HCT116 (cell line): ENCODE measurements around the gene ARAP1. TPM values are rescaled to one million over a fixed set of nuclear protein-coding genes. Genes with fewer than 3 reads are reported as not detected.

Source experiments
- ATAC-seq: fragments of 200-7000 bp; cut with Tn5 transposase; 2 replicates; pipeline ENCODE4 v1.9.1; 2020; ENCODE audit warnings: mild to moderate bottlenecking, moderate library complexity
- BruUV-seq: library from RNA; stranded (reverse); fragments of 400-500 nt; replicated peaks from 2 replicates; lab custom pipeline; 2021; lab: Mats Ljungman, UMichigan
- CTCF ChIA-PET: fragments of 300-600 bp; sonication (Branson Sonifier 250); formaldehyde crosslinking; loops from one replicate; lab custom pipeline; 2021; ENCODE audit warnings: antibody characterized with exemption; lab: Charles Lee
- POLR2A ChIA-PET: fragments of 300-600, 350-600 bp; sonication (Branson Sonifier 250); formaldehyde crosslinking; loops from one replicate; lab custom pipeline; 2021; ENCODE audit warnings: antibody characterized with exemption; lab: Charles Lee
- RAD21 ChIA-PET, 2 experiments: fragments of 300-600 bp; sonication (Branson Sonifier 250); formaldehyde crosslinking; loops; one replicate each; lab custom pipeline; 2023; ENCODE audit warnings: low total read pairs in 2 of 2; ENCODE audit not compliant: uncharacterized antibody in 2 of 2, unreplicated experiment in 2 of 2, low non-redundant PET in 1 of 2; lab: Charles Lee
- DNase-seq: peaks from one replicate; pipeline ENCODE4 v3.0.0-alpha.2; 2010; ENCODE audit warnings: low read depth, low spot score
- H2AFZ ChIP-seq: fragments of 200-600 bp; shearing (Covaris generic), sonication (generic); 2 replicates; pipeline ENCODE4 v1.6.1; 2017; ENCODE audit warnings: low read depth, mixed run types, mixed read lengths, antibody characterized with exemption, low read length; ENCODE audit not compliant: poor library complexity, severe bottlenecking
- H3K27ac ChIP-seq: 2 replicates; pipeline ENCODE4 v1.5.1; 2012; ENCODE audit warnings: low read depth, low read length
- H3K27me3 ChIP-seq: fragments of 200-600 bp; sonication (generic); 2 replicates; pipeline ENCODE4 v1.6.1; 2016; ENCODE audit warnings: mixed run types, low read length, mixed read lengths; ENCODE audit not compliant: insufficient read depth
- H3K36me3 ChIP-seq, 2 experiments: fragments of 200-500 bp in 1 of 2; fragments of 200-600 bp in 1 of 2; sonication (Bioruptor generic) in 1 of 2; sonication (generic) in 1 of 2; 2 replicates each; pipeline versions ENCODE4 v1.5.1 to v1.6.1; 2014 to 2016; ENCODE audit warnings: low read length in 2 of 2, inconsistent platforms in 1 of 2, mixed read lengths in 1 of 2, mixed run types in 1 of 2; ENCODE audit not compliant: insufficient read depth in 2 of 2, control insufficient read depth in 1 of 2
- H3K4me1 ChIP-seq, 2 experiments: fragments of 200-600 bp in 1 of 2; sonication (generic) in 1 of 2; 2 replicates each; pipeline versions ENCODE4 v1.5.1 to v1.6.1; 2012 to 2017; ENCODE audit warnings: low read length in 2 of 2, inconsistent platforms in 1 of 2, mild to moderate bottlenecking in 1 of 2, mixed read lengths in 1 of 2, mixed run types in 1 of 2, moderate library complexity in 1 of 2; ENCODE audit not compliant: insufficient read depth in 2 of 2, control insufficient read depth in 1 of 2
- H3K4me2 ChIP-seq: fragments of 200-600 bp; sonication (generic); 2 replicates; pipeline ENCODE4 v1.6.1; 2017; ENCODE audit warnings: mixed run types, low read length, mixed read lengths
- H3K4me3 ChIP-seq, 2 experiments: fragments of 200-600 bp in 1 of 2; sonication (generic) in 1 of 2; replicated peaks in 1 of 2; 2 replicates each; pipeline ENCODE4 v1.5.1; 2011 to 2016; ENCODE audit warnings: low read length in 2 of 2, control low read depth in 1 of 2, low read depth in 1 of 2, mild to moderate bottlenecking in 1 of 2, mixed read lengths in 1 of 2, mixed run types in 1 of 2
- H3K79me2 ChIP-seq: fragments of 200-600 bp; sonication (generic); 2 replicates; pipeline ENCODE4 v1.6.1; 2017; ENCODE audit warnings: mild to moderate bottlenecking, mixed run types, low read length, moderate library complexity, mixed read lengths; ENCODE audit not compliant: insufficient read depth
- H3K9ac ChIP-seq: fragments of 200-600 bp; sonication (generic); 2 replicates; pipeline ENCODE4 v1.6.1; 2016; ENCODE audit warnings: low read length, mixed read lengths
- H3K9me2 ChIP-seq: fragments of 200-600 bp; sonication (generic), shearing (Covaris generic); 2 replicates; pipeline ENCODE4 v1.6.1; 2017; ENCODE audit warnings: mixed run types, mild to moderate bottlenecking, moderate library complexity; ENCODE audit not compliant: insufficient read depth
- H3K9me3 ChIP-seq, 2 experiments: fragments of 200-500 bp in 1 of 2; fragments of 200-600 bp in 1 of 2; sonication (Bioruptor generic) in 1 of 2; sonication (generic) in 1 of 2; 2 replicates each; pipeline ENCODE4 v1.6.1; 2014 to 2017; ENCODE audit warnings: low read length in 2 of 2, mixed read lengths in 2 of 2, inconsistent platforms in 1 of 2, low read depth in 1 of 2, mild to moderate bottlenecking in 1 of 2, mixed run types in 1 of 2, moderate library complexity in 1 of 2; ENCODE audit not compliant: control insufficient read depth in 1 of 2, insufficient read depth in 1 of 2
- H4K20me1 ChIP-seq: fragments of 200-600 bp; sonication (generic), shearing (Covaris generic); 2 replicates; pipeline ENCODE4 v1.6.1; 2017; ENCODE audit warnings: mixed run types, mild to moderate bottlenecking, moderate library complexity; ENCODE audit not compliant: insufficient read depth
- CEBPB ChIP-seq: IDR thresholded peaks from 2 replicates; pipeline ENCODE4 v1.6.1; 2012; ENCODE audit warnings: low read depth
- CTCF ChIP-seq, 3 experiments: fragments of 200-600 bp in 1 of 3; sonication (generic) in 1 of 3; IDR thresholded peaks in 2 of 3; conservative IDR thresholded peaks in 1 of 3; 2 replicates each; pipeline ENCODE4 v1.5.1; 2012 to 2017; ENCODE audit warnings: low read depth in 2 of 3, low read length in 2 of 3, antibody characterized with exemption in 1 of 3, borderline replicate concordance in 1 of 3, control low read depth in 1 of 3, mild to moderate bottlenecking in 1 of 3, mixed read lengths in 1 of 3, mixed run types in 1 of 3, moderate library complexity in 1 of 3; ENCODE audit not compliant: insufficient read depth in 1 of 3
- ELF1 ChIP-seq: IDR thresholded peaks from 2 replicates; pipeline ENCODE4 v1.6.1; 2012; ENCODE audit warnings: low read depth, borderline replicate concordance
- EZH2 ChIP-seq: fragments of 200-600 bp; sonication (generic); IDR thresholded peaks from 2 replicates; pipeline ENCODE4 v1.6.1; 2017; ENCODE audit warnings: antibody characterized with exemption, mixed run types
- EZH2phosphoT487 ChIP-seq: fragments of 200-600 bp; IDR thresholded peaks from 2 replicates; pipeline ENCODE4 v1.6.1; 2018; ENCODE audit warnings: antibody characterized with exemption, borderline replicate concordance
- FOSL1 ChIP-seq: IDR thresholded peaks from 2 replicates; pipeline ENCODE4 v1.6.1; 2012; ENCODE audit warnings: low read depth
- JUND ChIP-seq: IDR thresholded peaks from 2 replicates; pipeline ENCODE4 v1.6.1; 2012
- MAX ChIP-seq: IDR thresholded peaks from 2 replicates; pipeline ENCODE4 v1.6.1; 2012
- POLR2A ChIP-seq: IDR thresholded peaks from 2 replicates; pipeline ENCODE4 v1.7.0; 2011; ENCODE audit warnings: borderline replicate concordance; ENCODE audit not compliant: insufficient read depth, insufficient read length; ENCODE audit errors: extremely low read depth
- RAD21 ChIP-seq: IDR thresholded peaks from 2 replicates; pipeline ENCODE4 v1.6.1; 2012; ENCODE audit warnings: low read depth, mild to moderate bottlenecking
- SRF ChIP-seq: IDR thresholded peaks from 2 replicates; pipeline ENCODE4 v1.6.1; 2012; ENCODE audit warnings: low read depth
- TCF7L2 ChIP-seq: IDR thresholded peaks from 2 replicates; pipeline ENCODE4 v1.7.0; 2011; ENCODE audit warnings: borderline replicate concordance, inconsistent platforms; ENCODE audit not compliant: insufficient read depth, insufficient read length; ENCODE audit errors: extremely low read depth
- ZFX ChIP-seq: fragments of 450-650 bp; IDR thresholded peaks from 2 replicates; pipeline ENCODE4 v1.6.1; 2017
- intact Hi-C: fragments of 100-400 bp; cut with micrococcal nuclease; formaldehyde crosslinking; loops from 2 replicates; pipeline ENCODE4 v1.10.0; 2022
- total RNA-seq: library from RNA; stranded (reverse); gene quantifications from one replicate; pipeline ENCODE4 v1.2.1, GENCODE V29; 2021; ENCODE audit not compliant: unreplicated experiment
- TF ChIP-seq, protein P1 (sequence below): IDR thresholded peaks from 2 replicates; pipeline ENCODE4 v1.6.1; 2012

The ARAP1 gene
- total RNA-seq, 1 experiment from 2014 or later, result 57.4 TPM

- Histone ChIP-seq H3K4me3 (no peak overlapping the region), H3K4me2 (no peak overlapping the region), H3K9me2 (no peaks in the 10 kb centered on the region), H3K27me3 (no peaks in the 10 kb centered on the region), H3K36me3 (no peaks in the 10 kb centered on the region), H3K4me1 (no peaks in the 10 kb centered on the region), H3K27ac (no peak overlapping the region), H3K9me3 (no peaks in the 10 kb centered on the region), H3K9ac (no peak overlapping the region), H4K20me1 (no peaks in the 10 kb centered on the region), H3K79me2 (no peaks in the 10 kb centered on the region), H2AFZ (no peak overlapping the region)
- intact Hi-C loops, result no loop called here
- DNase-seq (no peak), ATAC-seq (no peak)
- TF ChIP-seq FOSL1 (no peak), EZH2phosphoT487 (no peak), CEBPB (no peak), MAX (no peak), RAD21 (no peak), JUND (no peak), CTCF (IDR thresholded peaks at IDR 0.05 in 2 of 3, conservative IDR thresholded peaks at IDR 0.05 in 1 of 3; ENCODE audit: borderline replicate concordance in 1 of 3, insufficient read depth in 1 of 3, low read depth in 2 of 3, low read length in 2 of 3) (no peak), SRF (no peak), POLR2A (no peak), ZFX (no peak), ELF1 (no peak), TCF7L2 (no peak), EZH2 (no peak)
- TF ChIP-seq, protein P1, sequence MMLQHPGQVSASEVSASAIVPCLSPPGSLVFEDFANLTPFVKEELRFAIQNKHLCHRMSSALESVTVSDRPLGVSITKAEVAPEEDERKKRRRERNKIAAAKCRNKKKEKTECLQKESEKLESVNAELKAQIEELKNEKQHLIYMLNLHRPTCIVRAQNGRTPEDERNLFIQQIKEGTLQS, result no peak
- ChIA-PET CTCF (no interaction called here), POLR2A (interaction anchor here (1.0 kb wide), 1 partner anchor 9 kb away, joined by 3 read pairs; no protein-coding TSS in a partner anchor), RAD21 (no interaction called here)
- BruUV-seq, result no TSS peak
Measured at GRCh38 chr11:72766152-72766902, 14.1 kb upstream of the ARAP1 start.
